ENCODE data around the gene RASL11A. TPM values are rescaled to one million over a fixed set of nuclear protein-coding genes. Genes with fewer than 3 reads are reported as not detected.

The RASL11A gene
- total RNA-seq, result 2.2 TPM in 2 replicates

GRCh38 chr13:27270594-27271520, at the start of gene RASL11A:
Gene RASL11A, plus strand, starts transcription at chr13:27270830. Its CDS starts 115 bp downstream, at chr13:27270945.

GRCh38 chr13:27251166-27252091, 19.2 kb upstream of the RASL11A start, which contains the start of gene RPL21:
Gene RPL21, plus strand, starts transcription at chr13:27251558. Its CDS starts 2,219 bp downstream, at chr13:27253777.

Other genes with a start within 250 kb of the RASL11A start
- 24.8 and 27.6 TPM in 2 replicates for gene USP12, start 99.0 kb upstream of the RASL11A start, total RNA-seq
- gene RPL21, start 19.3 kb upstream of the RASL11A start, total RNA-seq, result 955 and 1,106 TPM in 2 replicates
- 84.4 and 92.8 TPM in 2 replicates for gene GTF3A, start 153.8 kb downstream of the RASL11A start, total RNA-seq
- gene MTIF3, start 179.7 kb downstream of the RASL11A start, total RNA-seq, result 44.6 and 55.7 TPM in 2 replicates

Measured in dermis lymphatic vessel endothelial cell (primary cell).